ENCODE measurements around the gene BMPR1B. TPM values are rescaled to one million over a fixed set of nuclear protein-coding genes. Genes with fewer than 3 reads are reported as not detected.

BMPR1B gene
- total RNA-seq, 1 experiment from 2014 or later = not detected

GRCh38 chr4:95071851-95072250 is 314.1 kb downstream of the BMPR1B start:
- intact Hi-C loops (cut with micrococcal nuclease) = no loop called here
- ATAC-seq (no peak), DNase-seq (ENCODE audit: low read depth, low spot score) (no peak)
- RAD21 ChIA-PET (ENCODE audit: low non-redundant PET in 1 of 2, low total read pairs in 2 of 2, uncharacterized antibody in 2 of 2, unreplicated experiment in 2 of 2) = no interaction called here
- Histone ChIP-seq H3K36me3 (ENCODE audit: control insufficient read depth in 1 of 2, insufficient read depth in 2 of 2, low read length in 2 of 2) (no peaks in the 10 kb centered on the region), H3K27ac (ENCODE audit: low read depth, low read length) (no peak overlapping the region), H2AFZ (ENCODE audit: low read depth, low read length, poor library complexity, severe bottlenecking) (no peak overlapping the region), H3K79me2 (ENCODE audit: insufficient read depth, low read length) (no peaks in the 10 kb centered on the region), H4K20me1 (ENCODE audit: insufficient read depth) (no peaks in the 10 kb centered on the region), H3K4me1 (ENCODE audit: control insufficient read depth in 1 of 2, insufficient read depth in 2 of 2, low read length in 2 of 2) (no peaks in the 10 kb centered on the region), H3K27me3 (ENCODE audit: insufficient read depth, low read length) (no peaks in the 10 kb centered on the region), H3K4me3 (replicated peaks in 1 of 2; ENCODE audit: low read depth in 1 of 2, low read length in 2 of 2) (no peak overlapping the region), H3K9ac (ENCODE audit: low read length) (no peak overlapping the region), H3K4me2 (ENCODE audit: low read length) (no peak overlapping the region), H3K9me3 (ENCODE audit: control insufficient read depth in 1 of 2, insufficient read depth in 1 of 2, low read depth in 1 of 2, low read length in 2 of 2) (no peaks in the 10 kb centered on the region), H3K9me2 (ENCODE audit: insufficient read depth) (no peaks in the 10 kb centered on the region)
- TF ChIP-seq EZH2phosphoT487 (IDR thresholded peaks at IDR 0.05; ENCODE audit: borderline replicate concordance) (no peak), ZFX (IDR thresholded peaks at IDR 0.05) (no peak), POLR2A (IDR thresholded peaks at IDR 0.05; ENCODE audit: borderline replicate concordance, extremely low read depth, insufficient read depth, insufficient read length) (no peak), ZNF274 (IDR thresholded peaks at IDR 0.05; ENCODE audit: low read depth, low read length) (no peak), MAX (IDR thresholded peaks at IDR 0.05) (no peak), CEBPB (IDR thresholded peaks at IDR 0.05; ENCODE audit: low read depth) (no peak), JUND (IDR thresholded peaks at IDR 0.05) (no peak), SP1 (IDR thresholded peaks at IDR 0.05; ENCODE audit: low read depth) (no peak), CTCF (IDR thresholded peaks at IDR 0.05 in 2 of 3, conservative IDR thresholded peaks at IDR 0.05 in 1 of 3; ENCODE audit: borderline replicate concordance in 1 of 3, insufficient read depth in 1 of 3, low read depth in 2 of 3, low read length in 2 of 3) (no peak), YY1 (IDR thresholded peaks at IDR 0.05; ENCODE audit: extremely low read depth, insufficient replicate concordance, low read depth, low read length) (no peak), POLR2AphosphoS5 (IDR thresholded peaks at IDR 0.05; ENCODE audit: low read depth, low read length) (no peak), ZBTB33 (IDR thresholded peaks at IDR 0.05; ENCODE audit: extremely low read depth, insufficient replicate concordance, low read length) (no peak), ELF1 (IDR thresholded peaks at IDR 0.05; ENCODE audit: borderline replicate concordance, low read depth) (no peak)
- BruUV-seq (replicated peaks) = no TSS peak
- POLR2A ChIA-PET = no interaction called here
- CTCF ChIA-PET = interaction anchor here (0.7 kb wide), 1 partner anchor 11 kb away, joined by 3 read pairs; no protein-coding TSS in a partner anchor

All from HCT116 (cell line).